HG03520 (cell line): ENCODE measurements around the gene FGF14.

Source experiments
- ATAC-seq: cut with Tn5 transposase; IDR thresholded peaks from one replicate; pipeline ENCODE4 v1.9.1; 2021; ENCODE audit warnings: mild to moderate bottlenecking, moderate library complexity; ENCODE audit not compliant: unreplicated experiment

FGF14 gene

GRCh38 chr13:102401766-102402165 is at the start of gene FGF14:
TSS of gene FGF14 (minus strand) at chr13:102402048.
- ATAC-seq = no peak

- no peak for ATAC-seq
These were observed 41.4 kb upstream of the FGF14 start for GRCh38 chr13:102443249-102443648.

GRCh38 chr13:102441085-102441484 is 39.2 kb upstream of the FGF14 start:
- ATAC-seq = peak; percentile 40

- ATAC-seq = peak; percentile 39
These were observed 38.5 kb upstream of the FGF14 start for GRCh38 chr13:102440259-102440936.

DNA sequence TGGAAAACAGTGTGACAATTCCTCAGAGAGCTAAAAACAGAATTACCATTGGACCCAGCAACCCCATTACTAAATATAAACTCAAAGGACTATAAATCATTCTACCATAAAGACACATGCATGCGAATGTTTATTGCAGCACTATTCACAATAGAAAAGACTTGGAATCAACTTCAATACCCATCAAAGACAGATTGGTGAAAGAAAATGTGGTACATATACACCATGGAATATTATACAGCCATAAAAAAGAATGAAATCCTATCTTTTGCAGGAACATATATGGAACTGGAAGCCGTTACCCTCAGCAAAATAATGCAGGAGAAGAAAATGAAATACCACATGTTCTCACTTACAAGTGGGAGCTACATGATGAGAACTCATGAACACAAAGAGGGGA is 20.8 kb upstream of the FGF14 start:
- no peak for ATAC-seq

DNA sequence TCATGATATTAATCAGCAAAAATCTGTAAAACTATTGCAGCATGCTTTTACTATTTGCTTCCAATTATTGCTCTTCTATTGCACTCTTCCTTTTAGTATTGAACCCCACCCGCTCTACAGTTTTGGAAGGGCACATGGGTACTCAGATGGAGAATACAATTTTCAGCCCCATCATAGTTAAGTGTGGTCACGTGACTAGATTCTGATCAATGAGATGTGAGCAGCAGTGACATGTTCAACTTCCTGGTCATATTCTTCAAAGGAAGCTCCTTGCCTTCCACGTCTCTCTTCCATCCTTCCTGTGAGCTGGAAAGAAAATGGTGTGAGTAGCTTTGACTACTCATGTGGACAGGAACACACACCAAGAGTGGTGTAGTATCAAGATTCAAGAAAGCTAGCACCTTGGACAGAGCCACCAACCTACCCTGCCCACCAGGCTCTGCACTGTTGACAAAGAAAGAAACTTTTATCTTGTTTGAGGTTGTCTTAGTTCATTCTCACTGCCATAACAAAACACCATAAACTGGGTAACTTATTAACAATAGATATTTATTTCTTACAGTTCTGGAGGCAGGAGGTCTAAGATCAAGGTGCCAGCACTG is 3.8 kb upstream of the FGF14 start:
- ATAC-seq = no peak

DNA sequence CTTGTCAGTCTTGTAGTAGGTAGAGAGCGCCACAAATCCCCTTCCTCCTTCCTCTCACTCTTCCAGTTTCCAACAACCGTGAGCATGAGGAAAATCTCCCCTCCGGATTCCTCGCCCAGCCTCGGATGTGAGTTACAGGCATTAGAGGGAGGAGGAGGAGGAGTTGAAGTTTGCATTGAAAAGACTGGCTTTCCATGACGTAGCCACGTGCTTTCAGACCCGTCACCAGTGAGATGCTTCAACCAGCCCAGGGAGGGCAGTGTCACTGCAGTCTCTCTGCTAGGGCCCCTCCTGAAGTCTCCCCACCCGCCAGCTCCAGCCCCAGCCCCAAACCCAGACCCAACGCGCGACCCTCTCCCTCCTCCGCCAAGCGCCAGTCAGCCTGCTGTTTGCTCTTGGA is 442 bp upstream of the FGF14 start:
- peak; percentile 47 for ATAC-seq

GRCh38 chr13:102401265-102401664 is 583 bp downstream of the FGF14 start:
- no peak for ATAC-seq

DNA sequence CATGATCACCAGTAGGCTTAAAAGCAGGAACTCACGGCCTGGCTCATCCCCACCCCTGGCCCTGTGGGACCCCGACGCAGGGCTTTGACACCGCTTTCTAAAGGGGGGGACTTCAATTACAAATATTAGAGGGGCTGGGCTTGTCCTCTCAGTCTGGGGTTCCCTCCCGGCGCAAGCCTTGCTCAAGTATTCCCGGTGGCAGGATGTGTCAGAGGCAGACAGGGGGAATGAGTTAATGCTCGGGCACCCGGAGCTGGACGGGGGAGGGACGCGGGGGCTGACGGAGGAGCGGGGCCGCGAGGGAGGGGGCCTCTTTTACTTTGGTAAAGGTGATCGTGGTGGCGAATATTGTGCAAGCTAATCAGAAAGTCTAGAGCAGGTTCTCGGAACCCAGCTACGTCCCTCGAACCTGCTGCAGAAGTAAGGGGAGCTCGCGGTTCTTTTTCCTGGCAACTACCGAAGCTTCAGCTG is 1.1 kb downstream of the FGF14 start:
- no peak for ATAC-seq

DNA sequence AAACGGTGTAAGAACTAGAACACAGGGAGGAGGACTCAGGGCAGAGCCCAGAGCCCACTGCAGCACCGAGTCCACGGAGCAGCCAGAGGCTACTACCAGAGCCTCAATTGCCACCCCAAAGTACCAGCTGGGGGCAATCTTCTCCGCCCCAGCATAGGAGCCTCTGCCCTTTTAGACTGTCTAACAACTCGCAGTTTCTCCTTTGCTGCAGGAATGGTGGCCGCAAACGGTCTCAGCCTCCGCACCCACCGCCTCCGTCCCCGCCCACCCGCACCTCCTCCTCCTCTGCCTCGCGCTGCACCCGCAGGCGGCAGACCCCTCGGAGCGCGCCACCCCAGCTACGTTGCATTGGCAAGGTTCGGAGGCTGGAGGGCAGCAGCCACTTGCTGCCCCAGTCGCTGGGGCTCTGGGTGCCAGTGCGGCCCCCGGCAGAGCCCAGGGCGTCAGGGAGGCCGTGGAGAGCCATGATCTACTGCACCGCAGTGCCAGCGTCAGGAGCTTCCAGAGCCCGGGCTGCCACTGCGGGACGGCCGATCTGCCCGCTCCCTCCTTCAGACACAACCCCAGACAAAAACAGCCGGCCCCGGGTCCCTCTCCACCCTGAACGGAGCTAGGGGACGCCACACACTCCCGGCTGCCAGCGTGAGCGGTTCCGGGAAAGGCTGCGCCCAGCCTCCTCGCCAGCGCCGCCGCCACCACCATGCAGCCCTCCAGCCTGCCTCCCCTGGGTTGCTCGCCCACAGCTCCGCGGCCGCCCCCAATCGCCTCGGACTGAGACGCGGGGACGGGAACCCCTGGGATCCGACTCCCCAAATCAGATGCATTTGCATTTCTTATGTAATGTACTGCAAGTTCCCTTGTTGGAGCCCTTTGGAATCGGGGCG is 1.8 kb downstream of the FGF14 start:
- no peak for ATAC-seq

- no peak for ATAC-seq
These were observed 5.9 kb downstream of the FGF14 start for GRCh38 chr13:102395939-102396338.

DNA sequence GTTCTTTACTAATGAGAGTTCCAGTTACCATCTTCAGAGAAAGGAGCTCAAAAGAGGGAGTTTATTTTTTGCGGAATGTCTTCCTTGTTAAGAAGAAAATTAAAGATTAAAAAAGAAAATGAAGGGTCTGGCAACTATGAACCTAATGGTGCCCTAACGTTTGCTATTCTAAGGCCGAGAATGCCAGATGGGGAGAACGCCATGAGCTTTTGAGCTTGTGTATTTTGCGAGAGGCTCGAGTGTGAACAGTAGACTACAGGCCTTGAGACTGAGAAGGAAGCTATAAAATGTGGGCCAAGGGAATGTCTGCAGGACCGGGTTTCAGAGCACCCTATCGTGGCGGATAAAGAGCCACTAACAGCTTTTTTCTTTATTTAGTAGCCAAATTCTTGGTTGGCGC is 6.7 kb downstream of the FGF14 start:
- ATAC-seq = no peak

- ATAC-seq = peak; percentile 94
These were observed 7.4 kb downstream of the FGF14 start for GRCh38 chr13:102394158-102395053.

DNA sequence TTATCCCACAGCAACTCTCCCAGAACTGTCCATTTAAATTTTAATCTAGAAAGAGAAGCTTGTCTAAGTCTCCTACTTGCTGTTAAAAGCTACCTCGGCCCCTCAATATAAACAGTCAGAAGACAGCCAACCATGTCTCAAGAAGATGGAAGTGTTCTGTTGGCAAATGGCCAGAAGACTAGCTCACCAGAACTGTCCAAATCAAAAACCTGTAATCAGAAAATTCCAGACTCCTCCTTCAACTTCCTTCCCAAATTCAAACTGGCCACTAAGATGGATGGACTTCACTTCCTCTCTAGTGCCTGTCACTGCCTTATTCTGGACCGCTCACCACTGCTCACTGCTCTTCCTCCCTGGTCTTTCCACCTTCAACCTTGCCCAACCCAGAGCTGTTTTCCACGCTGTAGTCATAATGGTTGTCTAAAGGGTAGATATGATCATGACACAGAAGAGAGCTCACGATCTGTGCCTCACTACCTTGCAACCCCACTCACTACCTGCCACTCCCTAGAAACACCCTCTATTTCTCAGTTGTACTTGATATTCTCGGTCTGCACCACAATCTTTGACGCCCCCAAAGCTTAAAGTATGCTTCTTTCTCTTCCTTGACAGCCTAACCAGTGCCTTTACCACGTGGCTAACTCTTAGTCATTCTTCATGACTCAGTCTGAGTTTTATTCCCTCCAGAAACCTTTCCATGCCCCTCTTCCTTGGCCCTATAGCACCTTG is 9.2 kb downstream of the FGF14 start:
- no peak for ATAC-seq

DNA sequence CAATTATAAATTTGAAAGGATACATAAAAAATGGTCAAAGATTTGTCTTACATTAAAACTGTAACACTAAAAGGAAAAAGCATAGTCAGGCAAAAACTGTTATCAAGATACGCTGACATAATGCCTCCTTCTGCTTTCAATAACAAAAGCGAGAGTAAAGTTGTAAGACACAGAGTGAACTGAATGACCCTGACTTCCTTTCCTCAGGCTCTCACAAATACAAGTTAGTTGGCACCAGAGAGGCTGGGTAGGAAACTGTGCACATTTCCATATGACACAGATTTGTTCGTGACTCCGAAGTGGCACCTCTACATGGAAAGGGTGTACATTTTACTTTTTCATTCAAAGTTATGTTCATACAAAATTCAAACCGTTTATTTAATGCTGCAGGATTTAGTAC is 15.4 kb downstream of the FGF14 start:
- ATAC-seq = no peak

DNA sequence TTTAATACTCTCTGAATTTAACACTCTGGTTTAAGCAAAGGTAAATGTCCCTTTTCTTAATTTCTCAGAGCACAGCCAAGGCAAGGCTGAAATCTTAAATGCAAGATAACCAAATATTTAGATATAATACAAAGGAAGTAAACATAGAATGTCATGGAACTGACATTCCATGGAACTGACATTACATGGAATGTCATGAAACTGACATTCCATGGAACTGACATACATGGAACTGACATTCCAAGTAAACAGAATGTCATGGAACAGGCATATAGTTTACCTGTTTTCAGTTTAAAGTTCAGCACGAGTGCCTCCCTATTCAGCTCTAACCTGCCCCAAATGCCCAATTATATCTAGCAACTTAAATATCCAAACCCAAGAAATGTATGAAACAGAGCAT is 21.8 kb downstream of the FGF14 start:
- no peak for ATAC-seq

- no peak for ATAC-seq
These were observed 25.5 kb downstream of the FGF14 start for GRCh38 chr13:102376318-102376717.

GRCh38 chr13:102374726-102375125 is 27.1 kb downstream of the FGF14 start:
- no peak for ATAC-seq

GRCh38 chr13:102374233-102374632 is 27.6 kb downstream of the FGF14 start:
- ATAC-seq = no peak

- ATAC-seq = no peak
These were observed 28.6 kb downstream of the FGF14 start for GRCh38 chr13:102373221-102373620.
